Sciatic nerve (tissue), 2 donors: ENCODE measurements around the gene SIRT7. TPM values are rescaled to one million over a fixed set of nuclear protein-coding genes. Genes with fewer than 3 reads are reported as not detected.

Source experiments
- ATAC-seq: fragments of 200-7000 bp; cut with Tn5 transposase; one replicate; pipeline ENCODE4 v1.9.1; 2020; ENCODE audit warnings: mild to moderate bottlenecking, moderate library complexity
- DNase-seq: peaks from one replicate; pipeline ENCODE4 v3.0.0-alpha.2; 2020; ENCODE audit warnings: low spot score
- intact Hi-C: fragments of 100-400 bp; cut with DNase I; formaldehyde crosslinking; loops from one replicate; pipeline ENCODE4 v1.14.2; 2022
- total RNA-seq: library from RNA; stranded (reverse); fragmentation: NEBNext Ultra II Directional; extraction: Animal tissue kit (Norgen Biotek cat#: 25700); gene quantifications from one replicate; pipeline ENCODE4 v1.2.1, GENCODE V29; 2021
- donor health status: DM: no; HTN: no; CAD: no.
- donor health status: DM: no; HTN: no; CAD: no.

Gene SIRT7
- total RNA-seq, 1 donor from 2014 or later = 17.7 TPM

DNA sequence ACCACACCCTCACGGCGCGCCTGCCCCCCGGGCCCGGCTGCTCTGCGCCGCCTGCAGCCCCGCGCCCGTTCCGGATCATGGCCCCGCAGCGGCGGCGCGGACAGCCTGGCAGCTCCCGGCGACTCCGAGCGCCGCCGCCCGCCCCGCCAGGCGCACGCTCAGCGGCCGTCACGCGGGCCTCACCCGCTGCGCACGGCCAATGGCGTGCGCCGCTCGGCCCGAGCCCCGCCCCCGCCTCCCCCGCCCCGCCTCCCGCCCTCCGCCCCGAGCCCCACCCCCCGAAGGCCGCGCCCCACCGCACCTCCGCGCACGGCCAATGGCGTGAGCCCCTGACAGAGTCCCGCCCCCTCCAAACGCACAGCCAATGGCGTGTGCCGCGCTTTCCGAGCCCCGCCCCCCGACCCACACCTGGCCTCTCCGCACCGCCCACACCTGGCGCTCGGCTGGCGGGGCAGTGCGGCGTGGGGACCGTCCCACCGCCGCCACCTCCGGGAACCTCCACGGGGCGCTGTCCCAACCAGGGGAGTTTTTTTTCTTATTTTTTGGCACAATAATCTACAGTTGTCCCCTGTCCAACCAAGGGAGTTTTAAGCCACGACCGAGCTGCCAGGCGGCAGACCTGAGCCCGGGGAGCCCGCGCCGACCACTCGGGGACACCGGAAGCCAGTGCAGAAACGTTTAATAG is 6.6 kb downstream of the SIRT7 start, which contains the start of gene PCYT2:
PCYT2 (minus strand) TSS at position 123 of the 685 bp plus-strand sequence; CDS start at position 79, 44 bp downstream.
- peak; percentile 93 for ATAC-seq
- DNase-seq = peak; percentile 95
- intact Hi-C loops = no loop called here

DNA sequence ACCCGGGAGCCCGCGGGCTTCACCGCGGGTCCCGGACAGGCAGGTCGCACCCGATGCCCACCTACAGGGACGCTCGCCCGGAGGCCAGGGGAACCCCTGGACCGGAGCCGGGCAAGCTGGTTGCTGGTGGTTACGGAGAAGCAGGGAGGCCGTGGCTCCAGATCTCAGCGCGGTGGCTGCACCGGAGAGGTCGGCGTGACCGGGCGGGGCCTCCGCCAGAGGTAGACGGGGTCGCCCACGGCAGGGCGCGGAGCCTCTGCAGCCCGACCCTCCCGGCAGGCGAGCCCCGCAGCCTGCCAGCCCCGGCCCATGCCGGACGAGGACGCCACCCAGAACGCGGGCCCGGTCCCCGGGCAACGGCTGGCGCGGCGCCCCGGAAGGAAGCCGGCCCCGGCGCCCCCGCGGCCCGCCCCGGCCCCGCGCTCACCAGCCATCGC is 7.1 kb downstream of the SIRT7 start:
- intact Hi-C loops = no loop called here
- ATAC-seq (no peak), DNase-seq (no peak)

DNA sequence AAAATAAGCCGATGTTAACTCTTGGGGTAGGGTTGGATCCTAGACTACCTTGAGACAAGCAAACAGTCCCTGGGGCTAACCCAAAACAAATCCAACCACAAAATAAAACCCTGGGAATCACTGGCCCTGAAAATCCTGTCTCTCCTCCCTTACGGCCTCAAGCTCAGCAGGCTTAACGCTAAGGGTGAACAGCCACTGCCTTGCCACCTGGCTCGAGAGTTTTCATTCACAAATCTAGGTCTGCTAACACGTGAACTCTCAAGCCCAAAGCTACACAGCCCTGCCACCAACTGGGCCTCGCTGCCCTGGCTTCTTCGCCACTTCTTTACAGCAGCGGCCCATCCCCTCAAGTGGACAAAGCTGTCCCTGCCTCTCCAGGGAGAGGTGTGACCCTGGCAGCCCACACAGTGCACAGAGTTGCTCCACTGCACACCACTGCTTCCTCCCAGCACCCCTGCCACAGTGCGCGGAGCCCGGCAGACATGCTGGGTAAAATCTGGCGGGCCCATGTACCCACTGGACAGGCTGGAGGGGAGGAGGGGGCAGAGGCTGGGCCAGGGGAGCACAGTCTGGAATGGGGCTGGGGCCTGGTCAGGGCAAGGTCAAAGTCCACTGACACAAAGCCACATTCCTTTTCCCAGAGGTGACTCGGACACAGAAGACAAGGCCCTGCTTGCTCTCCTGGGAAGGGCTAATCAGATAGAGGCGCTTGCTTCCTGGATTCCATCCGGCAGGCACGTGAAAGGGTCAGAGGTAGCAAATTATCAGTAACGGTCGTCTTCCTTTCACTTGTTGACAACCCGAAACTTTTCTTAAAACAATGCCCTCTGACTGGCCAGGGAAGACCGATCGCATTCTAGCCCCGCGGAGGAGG is 7.8 kb downstream of the SIRT7 start:
- intact Hi-C loops = no loop called here
- ATAC-seq = no peak

DNA sequence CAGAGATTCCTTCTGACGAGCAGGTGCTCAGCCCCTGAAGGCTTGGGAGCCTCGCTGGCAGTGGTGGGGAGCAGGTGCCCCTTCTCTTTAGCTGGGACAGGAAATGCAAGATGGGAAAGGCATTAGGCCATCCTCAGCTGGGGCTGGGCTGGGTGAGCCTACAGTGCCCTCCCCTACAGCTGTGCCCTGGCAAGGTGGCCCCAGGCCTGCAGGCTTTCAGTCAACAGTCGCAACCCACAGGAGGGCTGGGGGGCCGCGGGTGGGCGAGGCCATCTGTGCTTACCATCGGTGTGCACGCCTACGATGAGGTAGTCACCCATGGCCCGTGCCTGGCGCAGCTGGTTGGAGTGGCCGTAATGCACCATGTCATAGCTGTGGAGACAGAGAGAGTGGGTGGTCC is 8.7 kb downstream of the SIRT7 start:
- ATAC-seq (no peak), DNase-seq (no peak)
- intact Hi-C loops = no loop called here

More for the DNA sequence above, 7.8 kb downstream of the SIRT7 start:
- DNase-seq = no peak

DNA sequence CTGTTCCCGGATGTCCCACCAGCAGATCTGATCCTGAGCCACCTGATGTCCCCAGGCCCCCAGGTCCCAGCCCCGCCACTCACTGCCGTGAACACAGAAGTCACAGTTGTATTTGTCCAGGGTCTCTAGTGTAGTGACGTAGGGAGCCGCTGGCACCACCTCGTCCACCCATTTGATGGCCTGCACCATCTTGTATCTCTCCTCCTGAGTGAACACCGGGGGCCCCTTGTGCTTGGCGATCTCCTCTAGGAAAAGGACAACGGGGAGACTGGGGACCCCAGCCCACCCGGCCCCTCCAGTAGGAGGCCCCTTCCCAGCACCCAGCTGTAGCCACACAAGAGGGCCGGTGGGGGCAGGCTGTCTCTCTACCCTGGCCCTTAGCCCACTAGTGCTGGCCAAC is 9.2 kb downstream of the SIRT7 start:
- ATAC-seq (no peak), DNase-seq (no peak)
- intact Hi-C loops = no loop called here

DNA sequence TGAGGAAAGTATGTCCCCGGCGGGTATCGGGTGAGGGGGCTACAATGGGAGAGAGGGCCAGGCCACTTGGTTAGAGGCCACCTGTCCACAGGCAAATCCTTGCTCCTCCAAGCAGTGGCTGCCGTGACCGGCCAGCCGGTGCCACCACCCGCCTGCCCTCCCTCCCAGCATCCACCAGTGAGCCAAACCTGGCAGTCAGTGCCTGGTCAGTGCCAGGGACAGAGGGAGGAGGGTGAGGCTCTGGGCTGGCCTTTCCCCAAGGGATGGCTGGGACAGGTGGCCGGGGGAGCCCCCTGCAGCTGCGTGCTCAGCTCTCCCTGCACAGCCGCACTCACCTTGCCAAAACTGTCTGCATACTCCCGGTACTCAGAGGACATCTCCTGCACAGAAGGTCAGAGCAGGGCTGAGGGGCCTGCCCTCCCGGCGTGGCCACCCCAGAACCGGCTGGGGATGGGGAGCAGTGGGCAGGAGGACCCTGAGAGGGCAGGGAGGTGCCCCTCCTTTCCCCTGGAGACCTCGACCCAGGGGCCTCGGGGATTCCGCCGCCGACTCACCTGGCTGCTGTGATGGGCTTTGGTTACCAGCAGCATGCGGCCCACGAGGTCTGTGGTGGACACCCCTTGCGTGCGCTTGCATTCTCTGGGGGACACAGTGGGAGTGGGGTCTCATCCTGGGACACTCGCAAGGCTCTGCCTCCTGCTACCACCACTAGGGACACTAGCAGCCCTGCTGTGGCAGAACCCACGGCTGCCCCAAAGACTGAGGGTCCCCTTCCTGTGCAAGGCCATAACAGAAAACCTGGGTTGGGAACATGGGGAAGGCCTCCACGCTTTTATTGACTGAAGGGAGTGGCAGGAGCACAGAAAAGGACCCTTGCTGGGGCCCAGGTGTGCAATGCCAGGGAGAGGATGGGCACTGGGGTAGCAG is 10.5 kb downstream of the SIRT7 start:
- DNase-seq (no peak), ATAC-seq (no peak)
- intact Hi-C loops = no loop called here

DNA sequence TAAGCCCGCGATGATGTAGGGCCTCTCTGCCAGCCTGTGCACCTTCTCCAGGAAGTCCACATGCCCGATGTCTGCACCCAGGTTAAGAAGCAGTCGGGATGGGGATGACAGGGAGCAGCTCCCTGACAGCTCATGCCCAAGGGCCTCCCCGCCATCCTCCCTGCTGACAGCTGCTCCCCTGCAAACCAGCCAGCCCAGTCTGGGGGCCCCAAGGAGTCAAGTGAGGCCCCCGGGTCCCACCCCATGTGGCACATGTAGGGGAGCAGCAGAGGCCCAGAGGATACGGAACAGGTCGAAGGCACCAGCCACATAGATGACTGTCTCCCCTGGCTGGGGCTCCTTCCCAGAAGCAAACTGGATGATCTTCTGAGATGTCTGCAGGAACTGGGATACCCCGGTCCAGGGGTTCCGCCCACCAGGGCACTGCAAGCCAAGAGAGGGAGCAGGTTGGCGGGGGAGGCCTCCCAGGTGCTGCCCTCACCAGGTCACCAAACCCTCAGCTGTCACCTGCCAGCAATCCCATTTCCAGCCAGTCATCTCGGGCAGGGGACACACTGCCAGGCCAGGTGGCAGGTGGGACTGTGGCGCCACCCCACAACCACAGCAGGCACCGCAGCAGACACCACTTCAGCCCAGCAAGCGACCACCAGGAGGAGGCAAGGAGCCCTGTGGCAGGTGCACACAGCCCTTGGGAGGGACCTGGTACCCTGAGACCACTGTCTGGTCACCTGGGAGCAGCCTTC is 11.3 kb downstream of the SIRT7 start:
- ATAC-seq (no peak), DNase-seq (no peak)
- intact Hi-C loops = no loop called here

DNA sequence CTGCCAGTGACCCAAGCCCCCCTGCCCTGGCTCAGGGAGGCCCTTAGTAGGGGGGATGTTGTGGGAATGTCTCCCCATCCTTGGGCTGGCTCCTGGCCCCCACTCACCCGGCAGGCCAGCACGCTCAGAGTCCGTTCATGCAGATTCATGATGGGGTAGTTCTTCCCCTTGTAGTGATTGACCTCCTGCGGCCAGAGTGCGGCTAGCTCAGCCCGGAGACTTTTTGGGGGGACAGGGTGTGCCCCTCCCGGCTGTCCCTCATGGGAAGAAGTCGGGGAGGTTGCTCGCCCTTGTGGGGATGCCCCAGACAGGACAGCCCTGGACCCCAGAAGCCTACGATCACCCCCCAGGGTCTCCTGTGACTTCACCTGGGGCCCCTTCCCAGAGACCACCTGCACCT is 12.0 kb downstream of the SIRT7 start:
- intact Hi-C loops = no loop called here
- no peak for ATAC-seq
- no peak for DNase-seq

DNA sequence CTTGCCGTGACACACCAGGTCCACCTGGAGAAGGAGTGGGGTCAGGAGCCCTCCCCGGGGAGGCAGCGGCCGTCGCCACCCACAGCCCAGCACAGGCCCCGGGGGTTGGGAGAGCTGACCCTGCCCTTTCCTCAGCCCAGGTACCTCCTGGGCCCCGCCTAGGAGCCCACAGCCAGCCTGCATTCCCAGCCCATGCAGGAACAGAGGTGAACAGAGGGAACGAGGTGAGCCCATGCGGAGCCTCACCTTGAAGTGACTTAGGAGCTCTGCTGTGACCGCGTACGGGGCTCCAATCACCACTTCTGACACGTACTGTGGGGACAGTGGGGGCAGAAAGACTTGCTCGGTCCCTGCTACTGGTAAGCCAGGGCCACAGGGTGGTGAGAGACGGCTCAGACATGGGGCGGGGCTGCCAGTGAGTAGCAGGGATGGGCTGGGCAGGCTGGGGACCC is 12.5 kb downstream of the SIRT7 start:
- DNase-seq (no peak), ATAC-seq (no peak)
- intact Hi-C loops = no loop called here

DNA sequence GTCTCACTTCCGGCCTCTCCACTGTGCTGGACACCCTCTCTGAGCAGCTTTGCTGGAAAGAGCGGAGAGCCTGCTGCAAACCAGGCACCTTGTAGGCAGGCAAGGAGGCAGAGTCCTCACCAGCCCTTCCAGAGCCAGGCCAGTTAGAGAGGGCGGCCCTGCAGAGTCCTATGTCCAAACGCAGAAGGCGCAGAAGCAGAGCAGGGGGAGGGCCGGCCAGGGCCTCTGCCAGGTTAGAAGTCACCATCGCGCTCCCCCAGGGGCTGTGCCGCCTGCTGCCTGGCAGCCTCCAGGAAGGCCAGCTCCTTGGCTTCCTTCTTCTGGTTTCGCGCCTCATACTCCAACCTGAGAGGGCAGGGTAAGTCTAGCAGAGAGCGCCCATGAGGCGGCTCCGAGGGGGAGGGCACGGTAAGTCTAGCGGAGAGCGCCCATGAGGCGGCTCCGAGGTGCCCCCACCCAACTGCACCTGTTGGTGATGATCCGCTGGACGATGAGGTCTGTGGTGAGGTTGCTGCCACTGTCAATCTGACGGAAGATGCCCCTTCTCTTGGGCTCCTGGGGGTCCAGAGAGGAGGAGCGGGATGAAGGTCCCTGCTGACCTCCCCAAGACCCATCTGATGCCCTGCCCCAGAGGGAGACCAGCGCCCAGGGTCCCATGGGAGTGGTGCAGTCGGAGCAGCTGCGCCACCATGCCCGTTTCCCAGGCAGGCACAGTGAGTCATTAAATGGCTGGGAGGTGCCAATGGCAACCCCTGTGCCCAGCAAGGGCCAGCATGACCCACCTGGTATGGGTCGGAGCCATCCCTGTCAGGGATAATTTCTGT is 13.2 kb downstream of the SIRT7 start:
- intact Hi-C loops = no loop called here
- DNase-seq = no peak
- no peak for ATAC-seq

DNA sequence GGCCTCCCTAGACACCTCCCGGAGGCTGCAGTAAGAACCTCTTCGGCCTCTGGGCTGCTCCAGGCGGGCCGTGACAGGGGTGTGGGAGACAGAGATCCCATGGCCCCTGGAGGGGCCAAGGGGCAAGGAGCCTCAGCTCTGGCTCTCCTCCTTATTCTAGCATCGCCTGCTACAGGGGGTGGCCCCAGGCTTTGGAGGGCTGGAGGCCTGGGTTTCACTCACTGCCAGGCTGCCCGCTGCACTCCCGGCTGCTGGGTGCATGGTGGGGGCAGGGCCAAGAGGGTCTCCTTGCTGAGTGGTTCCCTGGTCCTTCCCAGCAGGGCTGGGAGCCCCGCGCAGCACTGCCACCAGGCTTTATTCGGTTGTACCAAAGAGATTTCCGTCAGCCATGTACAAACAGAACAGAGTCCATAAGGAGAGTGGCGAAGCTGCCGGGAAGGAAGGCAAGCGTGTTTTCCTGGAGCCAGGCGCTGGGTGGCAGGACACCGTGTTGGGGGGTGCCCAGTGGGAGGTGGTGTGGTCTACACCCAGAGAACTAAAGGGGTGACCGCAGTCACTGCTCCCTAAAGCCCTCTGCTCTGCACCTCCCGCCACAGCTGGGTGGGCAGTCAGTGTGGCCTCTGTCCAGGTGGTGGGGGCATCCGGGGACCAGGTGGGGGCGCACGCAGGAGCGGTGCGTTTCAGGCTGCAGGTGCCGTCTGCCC is 13.9 kb downstream of the SIRT7 start:
- ATAC-seq (no peak), DNase-seq (no peak)
- intact Hi-C loops = no loop called here

DNA sequence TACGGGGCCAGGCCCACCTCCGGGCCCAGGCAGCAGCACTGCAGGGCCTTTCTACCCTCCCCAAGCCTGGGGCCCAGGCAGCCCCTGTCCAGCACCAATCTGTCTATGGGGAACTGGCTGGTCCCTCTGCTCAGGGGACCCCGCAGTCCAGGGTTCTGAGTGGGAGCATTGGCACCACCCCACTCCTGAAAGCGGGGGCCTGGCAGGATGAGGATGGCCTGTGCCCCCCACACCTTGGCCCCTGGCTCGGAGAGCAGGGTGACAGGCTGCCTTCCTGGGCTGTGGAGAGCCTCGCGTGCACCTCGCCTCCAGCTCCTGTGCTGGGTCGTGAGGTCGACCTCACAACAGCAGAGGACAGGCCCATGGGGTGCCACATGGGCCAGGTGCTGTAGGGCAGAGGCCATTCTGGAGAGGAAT is 14.6 kb downstream of the SIRT7 start:
- peak; percentile 2 for ATAC-seq
- intact Hi-C loops = no loop called here
- no peak for DNase-seq

DNA sequence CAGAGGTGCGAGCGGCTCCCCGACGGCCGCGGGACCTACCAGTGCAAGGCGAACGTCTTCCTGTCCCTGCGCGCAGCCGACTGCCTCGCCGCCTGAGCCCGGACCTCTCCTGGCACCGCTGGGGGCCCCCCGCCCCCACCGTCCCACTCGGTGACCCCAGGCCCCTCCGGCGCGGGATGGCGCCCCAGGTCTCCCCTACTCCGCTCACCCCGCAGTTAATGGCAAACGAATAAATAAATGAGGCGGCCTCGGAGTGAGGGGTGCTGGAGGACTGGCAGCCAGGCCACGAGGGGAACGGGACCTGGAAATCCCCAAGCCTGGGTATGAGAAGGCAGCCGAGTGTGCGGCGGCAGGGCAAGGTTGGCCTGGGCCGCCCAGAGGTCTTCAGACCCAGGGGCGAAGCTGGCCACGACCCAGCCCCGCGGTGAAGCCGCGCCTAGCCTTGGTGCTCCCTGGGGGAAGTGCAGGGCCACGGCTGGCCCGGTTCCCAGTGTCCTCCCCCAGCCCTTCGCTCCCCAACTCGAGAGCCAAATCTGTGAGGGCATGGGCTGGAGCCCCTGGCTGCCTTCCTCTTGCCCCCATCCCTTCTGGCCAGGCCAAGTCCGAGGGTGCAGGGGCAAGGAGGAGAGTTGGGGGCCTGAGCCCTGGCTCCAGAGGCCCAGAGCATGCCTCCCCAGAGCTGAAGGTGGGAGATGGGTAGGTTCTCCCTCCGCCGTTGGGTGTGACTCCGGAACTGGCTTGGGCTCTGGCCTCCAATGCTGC is 15.1 kb downstream of the SIRT7 start:
- DNase-seq (no peak), ATAC-seq (peak; percentile 2)
- intact Hi-C loops = no loop called here

DNA sequence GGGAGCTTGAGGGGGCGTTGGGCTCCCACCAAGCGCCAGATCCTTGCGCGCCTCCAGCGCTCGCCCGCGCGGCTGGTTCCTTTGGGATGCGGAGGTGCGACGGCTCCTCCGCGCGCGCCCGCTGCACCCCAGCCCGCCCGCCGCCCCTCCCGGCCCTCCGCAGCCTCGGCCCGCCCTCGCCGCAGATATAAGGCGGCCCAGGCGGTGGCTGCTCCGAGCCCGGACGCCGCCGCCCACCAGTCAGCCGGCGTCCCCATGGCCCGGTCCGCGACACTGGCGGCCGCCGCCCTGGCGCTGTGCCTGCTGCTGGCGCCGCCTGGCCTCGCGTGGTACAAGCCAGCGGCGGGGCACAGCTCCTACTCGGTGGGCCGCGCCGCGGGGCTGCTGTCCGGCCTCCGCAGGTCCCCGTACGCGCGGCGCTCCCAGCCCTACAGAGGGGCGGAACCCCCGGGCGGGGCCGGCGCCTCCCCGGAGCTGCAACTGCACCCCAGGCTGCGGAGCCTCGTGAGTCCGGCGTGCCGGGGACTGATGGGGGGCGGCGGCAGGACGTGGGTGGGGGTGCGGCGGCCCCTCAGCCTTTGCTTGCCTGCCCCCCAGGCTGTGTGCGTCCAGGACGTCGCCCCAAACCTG is 15.8 kb downstream of the SIRT7 start, which contains the start of gene NPB:
NPB (plus strand) TSS at position 216 of the 630 bp plus-strand sequence; CDS start at position 256, 40 bp downstream.
- ATAC-seq (peak; percentile 14), DNase-seq (no peak)
- intact Hi-C loops = no loop called here

DNA sequence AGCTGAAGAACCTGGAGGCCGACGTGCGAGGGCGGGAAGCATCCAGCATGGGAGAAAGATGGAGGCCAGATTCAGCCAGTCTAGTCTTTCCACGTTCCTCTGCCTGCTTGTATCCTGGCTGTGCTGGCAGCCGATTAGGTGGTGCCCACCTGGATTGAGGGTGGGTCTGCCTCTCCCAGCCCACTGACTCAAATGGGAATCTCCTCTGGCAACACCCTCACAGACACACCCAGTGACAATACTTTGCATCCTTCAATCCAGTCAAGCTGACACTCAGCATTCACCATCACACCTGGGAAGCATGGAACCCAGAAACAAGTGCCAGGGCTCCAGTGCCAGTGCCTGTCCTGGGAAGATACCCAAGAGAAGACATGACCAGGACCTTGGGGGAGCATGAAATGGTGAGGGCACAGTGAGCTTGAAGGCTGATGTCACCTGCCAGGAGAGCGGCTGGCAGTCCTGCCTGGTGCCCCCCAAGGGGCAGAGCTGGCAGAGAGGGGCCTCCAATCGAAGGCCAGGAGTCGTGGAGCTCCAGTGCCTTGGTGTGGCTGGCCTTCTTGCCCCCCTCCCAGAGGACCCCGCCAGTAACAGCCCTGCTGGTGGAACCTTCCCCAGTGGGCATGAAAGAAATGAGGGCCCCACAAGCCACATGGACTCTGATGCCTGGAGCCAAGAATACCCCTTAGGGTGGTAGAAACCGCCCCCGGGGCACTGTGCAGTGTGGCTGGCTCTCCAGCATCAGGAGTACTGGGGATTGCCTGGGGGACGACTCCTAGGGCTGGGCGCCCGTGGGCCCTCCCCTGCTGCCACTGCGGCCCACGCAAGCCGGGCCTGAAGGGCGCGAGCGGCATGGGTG is 16.6 kb downstream of the SIRT7 start:
- DNase-seq (no peak), ATAC-seq (no peak)
- intact Hi-C loops = no loop called here
